OCI-LY7 (cell line): ENCODE data around the gene SH2D1B.

Experiments used
- CTCF ChIP-seq: fragments of 200-600 bp; sonication (generic); conservative IDR thresholded peaks from 2 replicates; pipeline ENCODE4 v1.5.1; 2014; ENCODE audit warnings: mild to moderate bottlenecking, antibody characterized with exemption, low read length, moderate library complexity, mixed read lengths
- EZH2phosphoT487 ChIP-seq: fragments of 200-600 bp; sonication (generic); IDR thresholded peaks from 2 replicates; pipeline ENCODE4 v1.6.1; 2018; ENCODE audit warnings: low read depth, borderline replicate concordance, mild to moderate bottlenecking, mixed run types, antibody characterized with exemption, low read length, moderate library complexity, mixed read lengths

- TF ChIP-seq CTCF (no peak), EZH2phosphoT487 (no peak)
Observed at GRCh38 chr1:162349635-162350330, 62.2 kb downstream of the SH2D1B start.
